BJ (cell line): ENCODE results near the gene KIAA1755. TPM values are rescaled to one million over a fixed set of nuclear protein-coding genes. Genes with fewer than 3 reads are reported as not detected.

Experiments
- CTCF ChIA-PET: fragments of 350-600 bp; formaldehyde crosslinking; extraction: SDS; loops from one replicate; lab custom pipeline; 2021; ENCODE audit warnings: antibody characterized with exemption, inconsistent platforms; lab: Yijun Ruan, JAX
- POLR2A ChIA-PET: fragments of 300-600 bp; sonication (Branson Sonifier 250); formaldehyde crosslinking; extraction: SDS; loops from one replicate; lab custom pipeline; 2021; ENCODE audit warnings: antibody characterized with exemption; lab: Charles Lee
- DNase-seq: peaks from one replicate; pipeline ENCODE4 v3.0.0-alpha.2; 2011; ENCODE audit warnings: low read depth
- H3K27me3 ChIP-seq: 2 replicates; pipeline ENCODE4 v1.6.0; 2011; ENCODE audit warnings: low read length; ENCODE audit not compliant: control insufficient read depth, insufficient read depth
- H3K36me3 ChIP-seq: 2 replicates; pipeline ENCODE4 v1.5.1; 2011; ENCODE audit warnings: low read length; ENCODE audit not compliant: control insufficient read depth, insufficient read depth
- H3K4me3 ChIP-seq: 2 replicates; pipeline ENCODE4 v1.5.1; 2011; ENCODE audit warnings: low read depth, mild to moderate bottlenecking, control low read depth, low read length
- CTCF ChIP-seq: IDR thresholded peaks from 2 replicates; pipeline ENCODE4 v1.5.1; 2011; ENCODE audit warnings: low read depth, mild to moderate bottlenecking, control low read depth, inconsistent platforms, low read length, moderate library complexity; ENCODE audit not compliant: insufficient read depth
- polyA plus RNA-seq: library from polyadenylated mRNA; depleted of rRNA; stranded (reverse); fragments of >200 nt; gene quantifications from 2 replicates; pipeline ENCODE4 v1.2.3, GENCODE V29; 2011

The KIAA1755 gene
- polyA plus RNA-seq, 1 experiment, result 9.7 TPM

- no peak for TF ChIP-seq CTCF
- CTCF ChIA-PET, result interaction anchor here (1.0 to 14.6 kb wide), 4 partner anchors 11 to 103 kb away, joined by 3 to 223 read pairs (median 4); no protein-coding TSS in a partner anchor
- Histone ChIP-seq H3K36me3 (no peaks in the 10 kb centered on the region), H3K27me3 (no peaks in the 10 kb centered on the region), H3K4me3 (no peak overlapping the region)
- DNase-seq, result no peak
- POLR2A ChIA-PET, result no interaction called here
These were observed 85.0 kb downstream of the KIAA1755 start for GRCh38 chr20:38175304-38176180.

GRCh38 chr20:38173237-38174156, 87.0 kb downstream of the KIAA1755 start:
- peak; percentile 71 for DNase-seq

GRCh38 chr20:38172408-38172807, 88.1 kb downstream of the KIAA1755 start:
- POLR2A ChIA-PET, result no interaction called here
- CTCF ChIA-PET, result interaction anchor here (1.0 to 14.6 kb wide), 4 partner anchors 26 to 97 kb away, joined by 3 to 223 read pairs (median 43); no protein-coding TSS in a partner anchor
- no peaks in the 10 kb centered on the region for H3K27me3 ChIP-seq
- no peaks in the 10 kb centered on the region for H3K36me3 ChIP-seq
- peak; percentile 42 for TF ChIP-seq CTCF
- no peak for DNase-seq
- no peak overlapping the region for H3K4me3 ChIP-seq

More at GRCh38 chr20:38173237-38174156, 87.0 kb downstream of the KIAA1755 start:
- ChIA-PET POLR2A (no interaction called here), CTCF (interaction anchor here (0.7 to 14.6 kb wide), 9 partner anchors 14 to 98 kb away, joined by 3 to 223 read pairs (median 4); no protein-coding TSS in a partner anchor)
- Histone ChIP-seq H3K4me3 (no peak overlapping the region), H3K27me3 (no peaks in the 10 kb centered on the region), H3K36me3 (no peaks in the 10 kb centered on the region)
- 0 out of 2 replicates have a peak, but pooled peaks have one; percentile 5 for TF ChIP-seq CTCF

- H3K36me3 ChIP-seq, result no peaks in the 10 kb centered on the region
- H3K27me3 ChIP-seq, result no peaks in the 10 kb centered on the region
- CTCF ChIA-PET, result interaction anchor here (1.4 to 14.6 kb wide), 3 partner anchors 18 to 96 kb away, joined by 3 to 223 read pairs (median 82); no protein-coding TSS in a partner anchor
- POLR2A ChIA-PET, result no interaction called here
- DNase-seq, result no peak
- no peak for TF ChIP-seq CTCF
- no peak overlapping the region for H3K4me3 ChIP-seq
These were observed 88.9 kb downstream of the KIAA1755 start for GRCh38 chr20:38171675-38172043.
